ENCODE data around the gene HMCN1.

The HMCN1 gene

GRCh38 chr1:185996211-185996610 lies 262.0 kb downstream of the HMCN1 start:
- TF ChIP-seq CTCF (IDR thresholded peaks at IDR 0.05; ENCODE audit: low read depth, low read length, missing control alignments), result no peak
- H3K4me3 ChIP-seq (replicated peaks; ENCODE audit: low read depth, low read length), result no peak overlapping the region
- no peak for DNase-seq (ENCODE audit: extremely low read depth, low read depth)

GRCh38 chr1:185998391-185998790 lies 264.2 kb downstream of the HMCN1 start:
- no peak overlapping the region for H3K4me3 ChIP-seq (replicated peaks; ENCODE audit: low read depth, low read length)
- TF ChIP-seq CTCF (IDR thresholded peaks at IDR 0.05; ENCODE audit: low read depth, low read length, missing control alignments), result no peak
- no peak for DNase-seq (ENCODE audit: extremely low read depth, low read depth)

GRCh38 chr1:186002406-186002805 lies 268.2 kb downstream of the HMCN1 start:
- DNase-seq (ENCODE audit: extremely low read depth, low read depth), result no peak
- TF ChIP-seq CTCF (IDR thresholded peaks at IDR 0.05; ENCODE audit: low read depth, low read length, missing control alignments), result no peak
- no peak overlapping the region for H3K4me3 ChIP-seq (replicated peaks; ENCODE audit: low read depth, low read length)

GRCh38 chr1:186009039-186009737 lies 275.0 kb downstream of the HMCN1 start:
- H3K4me3 ChIP-seq (replicated peaks; ENCODE audit: low read depth, low read length), result no peak overlapping the region
- TF ChIP-seq CTCF (IDR thresholded peaks at IDR 0.05; ENCODE audit: low read depth, low read length, missing control alignments), result no peak
- DNase-seq (ENCODE audit: extremely low read depth, low read depth), result no peak

GRCh38 chr1:186014370-186015037 lies 280.3 kb downstream of the HMCN1 start:
- no peak for DNase-seq (ENCODE audit: extremely low read depth, low read depth)
- H3K4me3 ChIP-seq (replicated peaks; ENCODE audit: low read depth, low read length), result no peak overlapping the region
- no peak for TF ChIP-seq CTCF (IDR thresholded peaks at IDR 0.05; ENCODE audit: low read depth, low read length, missing control alignments)

GRCh38 chr1:186016856-186017255 lies 282.7 kb downstream of the HMCN1 start:
- no peak for TF ChIP-seq CTCF (IDR thresholded peaks at IDR 0.05; ENCODE audit: low read depth, low read length, missing control alignments)
- DNase-seq (ENCODE audit: extremely low read depth, low read depth), result no peak
- H3K4me3 ChIP-seq (replicated peaks; ENCODE audit: low read depth, low read length), result no peak overlapping the region
